Colonic mucosa (tissue), 4 donors: ENCODE results near the gene PRKCA. TPM values are rescaled to one million over a fixed set of nuclear protein-coding genes. Genes with fewer than 3 reads are reported as not detected.

ENCODE experiments used
- DNase-seq: peaks from one replicate; pipeline ENCODE4 v3.0.0-alpha.2; 2020
- H3K27ac ChIP-seq: fragments of 200-600 bp; one replicate; pipeline ENCODE4 v1.8.0; 2021
- H3K27me3 ChIP-seq: fragments of 200-600 bp; one replicate; pipeline ENCODE4 v1.8.0; 2021
- H3K36me3 ChIP-seq: fragments of 200-600 bp; one replicate; pipeline ENCODE4 v1.8.0; 2021
- H3K4me1 ChIP-seq: fragments of 200-600 bp; one replicate; pipeline ENCODE4 v1.8.0; 2021; ENCODE audit warnings: mild to moderate bottlenecking
- H3K4me3 ChIP-seq: fragments of 200-600 bp; one replicate; pipeline ENCODE4 v1.8.0; 2021
- H3K9ac ChIP-seq, 2 donors: one replicate each; pipeline ENCODE4 v1.7.0; 2013; ENCODE audit warnings: control low read depth in 2 of 2, low read depth in 2 of 2, low read length in 2 of 2
- H3K9me3 ChIP-seq: fragments of 200-600 bp; one replicate; pipeline ENCODE4 v1.8.0; 2021
- intact Hi-C: fragments of 100-400 bp; cut with DNase I; formaldehyde crosslinking; loops from one replicate; pipeline ENCODE4 v1.14.1; 2022
- total RNA-seq, 2 donors: library from RNA; stranded (reverse); fragmentation: NEBNext Ultra II Directional in 1 of 2; extraction: Animal tissue kit (Norgen Biotek cat#: 25700) in 1 of 2; gene quantifications; one replicate each; pipeline ENCODE4 v1.2.1, GENCODE V29; 2021
- TF ChIP-seq, protein P1 (sequence below): fragments of 200-600 bp; IDR thresholded peaks from one replicate; pipeline ENCODE4 v1.8.0; 2022; ENCODE audit warnings: antibody characterized with exemption, mild to moderate bottlenecking
- donor health status: healthy.
- donor health status: DM: no; HTN: no; CAD: no.
- donor health status: DM: no; HTN: no; CAD: no.

PRKCA gene
- total RNA-seq, 2 donors from 2014 or later = 40.0 to 41.8 TPM

- no peak for DNase-seq
- Histone ChIP-seq H3K27ac (no peak overlapping the region), H3K9ac (no peak overlapping the region), H3K9me3 (no peaks in the 10 kb centered on the region), H3K36me3 (no peaks in the 10 kb centered on the region), H3K27me3 (no peaks in the 10 kb centered on the region), H3K4me1 (no peaks in the 10 kb centered on the region), H3K4me3 (no peak overlapping the region)
- TF ChIP-seq, protein P1, sequence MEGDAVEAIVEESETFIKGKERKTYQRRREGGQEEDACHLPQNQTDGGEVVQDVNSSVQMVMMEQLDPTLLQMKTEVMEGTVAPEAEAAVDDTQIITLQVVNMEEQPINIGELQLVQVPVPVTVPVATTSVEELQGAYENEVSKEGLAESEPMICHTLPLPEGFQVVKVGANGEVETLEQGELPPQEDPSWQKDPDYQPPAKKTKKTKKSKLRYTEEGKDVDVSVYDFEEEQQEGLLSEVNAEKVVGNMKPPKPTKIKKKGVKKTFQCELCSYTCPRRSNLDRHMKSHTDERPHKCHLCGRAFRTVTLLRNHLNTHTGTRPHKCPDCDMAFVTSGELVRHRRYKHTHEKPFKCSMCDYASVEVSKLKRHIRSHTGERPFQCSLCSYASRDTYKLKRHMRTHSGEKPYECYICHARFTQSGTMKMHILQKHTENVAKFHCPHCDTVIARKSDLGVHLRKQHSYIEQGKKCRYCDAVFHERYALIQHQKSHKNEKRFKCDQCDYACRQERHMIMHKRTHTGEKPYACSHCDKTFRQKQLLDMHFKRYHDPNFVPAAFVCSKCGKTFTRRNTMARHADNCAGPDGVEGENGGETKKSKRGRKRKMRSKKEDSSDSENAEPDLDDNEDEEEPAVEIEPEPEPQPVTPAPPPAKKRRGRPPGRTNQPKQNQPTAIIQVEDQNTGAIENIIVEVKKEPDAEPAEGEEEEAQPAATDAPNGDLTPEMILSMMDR = no peak
- intact Hi-C loops = no loop called here
Observed at GRCh38 chr17:66437476-66438026, 135.1 kb downstream of the PRKCA start.

DNA sequence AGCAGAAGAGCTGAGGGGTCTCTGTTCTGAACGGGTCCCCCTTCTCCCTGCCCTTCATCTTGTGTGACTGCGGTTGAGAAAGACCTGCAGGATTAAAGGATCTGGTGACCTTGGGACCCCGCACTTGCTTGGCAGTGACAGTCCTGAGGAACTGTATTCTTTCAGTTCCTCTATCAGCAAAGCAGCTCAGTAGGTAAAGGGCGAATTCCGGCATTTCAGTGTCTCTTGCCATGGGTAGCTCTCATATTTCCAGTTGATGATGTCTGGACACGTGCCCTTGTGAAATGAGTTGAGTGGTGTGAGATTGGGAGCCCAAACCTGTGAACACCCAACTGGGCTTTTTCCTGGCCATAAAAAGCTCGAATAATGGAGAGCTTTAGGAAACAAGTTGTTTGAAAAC, 135.7 kb downstream of the PRKCA start:
- intact Hi-C loops = no loop called here
- Histone ChIP-seq H3K27ac (no peak overlapping the region), H3K27me3 (no peaks in the 10 kb centered on the region), H3K4me3 (no peak overlapping the region), H3K9ac (no peak overlapping the region), H3K36me3 (no peaks in the 10 kb centered on the region), H3K9me3 (no peaks in the 10 kb centered on the region), H3K4me1 (no peaks in the 10 kb centered on the region)
- DNase-seq = no peak
- TF ChIP-seq, protein P1 = no peak

DNA sequence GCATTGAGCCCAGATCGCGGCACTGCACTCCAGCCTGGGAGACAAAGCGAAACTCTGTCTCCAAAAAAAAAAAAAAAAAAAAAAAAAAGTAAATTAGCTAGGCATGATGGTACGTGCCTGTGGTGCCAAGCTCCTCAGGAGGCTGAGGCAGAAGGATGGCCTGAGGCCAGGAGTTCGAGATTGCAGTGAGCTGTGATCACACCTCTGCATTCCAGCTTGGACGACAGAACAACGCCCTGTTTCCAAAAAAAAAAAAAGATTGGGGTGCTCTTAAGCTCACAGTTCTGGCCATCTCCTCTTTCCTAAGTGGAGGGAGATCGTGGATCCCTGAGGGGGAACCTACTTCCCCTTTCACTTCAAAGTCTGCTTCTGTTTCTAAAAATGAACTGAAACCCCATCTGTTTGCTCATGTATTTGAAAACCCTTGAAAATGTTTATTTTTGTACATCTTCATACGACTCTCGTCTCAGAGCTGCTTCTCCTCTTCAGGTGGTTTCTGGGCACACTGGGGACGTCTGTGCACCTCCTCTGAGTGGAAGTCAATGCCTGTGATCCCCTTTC, 138.8 kb downstream of the PRKCA start:
- Histone ChIP-seq H3K36me3 (no peaks in the 10 kb centered on the region), H3K4me1 (no peaks in the 10 kb centered on the region), H3K4me3 (no peak overlapping the region), H3K27ac (no peak overlapping the region), H3K9me3 (no peaks in the 10 kb centered on the region), H3K27me3 (no peaks in the 10 kb centered on the region), H3K9ac (no peak overlapping the region)
- intact Hi-C loops = no loop called here
- no peak for DNase-seq
- TF ChIP-seq, protein P1 = no peak

DNA sequence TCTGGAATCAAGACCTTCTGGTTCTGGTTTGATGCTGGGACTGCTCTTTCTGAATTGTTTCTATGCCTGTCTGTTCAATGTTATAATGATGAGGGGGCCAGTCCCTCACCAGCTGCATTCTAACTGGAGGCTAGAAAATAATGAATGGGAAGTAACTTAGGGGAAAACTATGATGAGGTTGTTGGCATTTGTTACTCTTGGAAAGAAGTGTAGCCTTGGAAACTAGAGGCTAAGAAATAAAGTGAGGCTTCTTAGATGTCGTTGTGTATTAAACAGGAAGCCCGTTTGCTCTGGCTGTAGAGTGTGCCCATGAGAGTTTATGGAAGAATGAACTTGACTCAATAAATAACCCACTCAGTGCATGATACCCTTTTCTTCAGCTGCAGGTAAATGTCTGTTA, 140.8 kb downstream of the PRKCA start:
- no peak for DNase-seq
- Histone ChIP-seq H3K9me3 (no peaks in the 10 kb centered on the region), H3K36me3 (no peaks in the 10 kb centered on the region), H3K4me3 (no peak overlapping the region), H3K27ac (no peak overlapping the region), H3K4me1 (no peaks in the 10 kb centered on the region), H3K27me3 (no peaks in the 10 kb centered on the region), H3K9ac (no peak overlapping the region)
- TF ChIP-seq, protein P1 = no peak
- intact Hi-C loops = no loop called here

DNA sequence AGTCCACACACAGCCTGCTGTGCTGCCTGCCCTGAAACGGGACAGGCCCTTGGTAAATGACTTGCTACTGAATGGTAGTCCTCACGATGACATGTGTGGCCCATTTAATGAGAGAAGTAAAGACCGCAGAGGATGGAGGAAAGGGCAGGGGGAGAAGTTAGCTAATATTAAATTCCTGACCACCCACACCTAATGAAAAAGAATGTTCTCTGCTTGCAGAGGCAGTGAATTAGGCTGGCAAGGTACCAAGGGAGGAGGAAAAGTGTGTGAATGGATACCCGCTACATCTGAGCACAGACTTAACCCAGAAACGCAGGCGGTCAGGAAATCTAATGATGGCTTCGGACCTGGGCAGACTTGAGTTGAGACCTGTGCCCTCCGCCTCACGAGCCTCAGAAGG, 141.2 kb downstream of the PRKCA start:
- H3K9me3 ChIP-seq = no peaks in the 10 kb centered on the region
- no peaks in the 10 kb centered on the region for H3K27me3 ChIP-seq
- H3K27ac ChIP-seq = no peak overlapping the region
- TF ChIP-seq, protein P1 = no peak
- intact Hi-C loops = no loop called here
- H3K9ac ChIP-seq = no peak overlapping the region
- H3K4me3 ChIP-seq = no peak overlapping the region
- H3K36me3 ChIP-seq = no peaks in the 10 kb centered on the region
- no peaks in the 10 kb centered on the region for H3K4me1 ChIP-seq
- DNase-seq = no peak
